ENCODE results near the gene PRUNE2.

The PRUNE2 gene

DNA sequence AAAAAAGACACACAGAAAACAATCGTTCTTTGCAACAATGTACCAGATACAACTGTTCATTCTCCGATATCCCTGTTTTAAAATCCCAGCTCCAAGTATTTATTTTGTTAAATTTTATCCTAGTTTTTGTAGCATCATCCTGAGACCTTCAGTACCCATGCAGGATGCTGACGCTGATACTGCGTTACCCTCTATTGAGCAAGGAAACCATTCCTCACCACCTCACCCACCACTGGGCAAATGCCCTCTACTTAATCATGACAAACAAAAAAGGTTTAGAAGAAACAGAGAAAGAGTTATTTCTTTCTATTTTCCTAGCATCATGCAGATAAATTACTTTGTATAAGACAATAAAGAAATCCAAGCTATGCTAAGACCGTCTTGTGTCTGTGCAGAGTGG lies 277.8 kb downstream of the PRUNE2 start:
- DNase-seq (ENCODE audit: low spot score), result no peak

DNA sequence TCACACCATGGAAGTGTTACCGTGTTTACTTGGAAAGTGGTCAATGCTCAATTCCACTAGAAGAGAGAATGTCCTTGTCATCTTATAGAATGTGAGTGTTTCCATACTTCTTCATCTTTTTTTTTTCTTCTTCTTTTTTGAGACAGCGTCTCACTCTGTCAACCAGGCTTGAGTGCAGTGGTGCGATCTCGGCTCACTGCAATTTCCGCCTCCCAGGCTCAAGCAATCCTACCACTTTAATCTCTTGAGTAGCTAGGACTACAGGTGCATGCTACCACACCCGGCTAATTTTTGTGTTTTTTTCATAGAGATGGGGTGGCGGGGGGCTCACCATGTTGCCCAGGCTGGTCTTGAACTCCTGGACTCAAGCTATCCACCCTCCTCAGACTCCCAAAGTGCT lies 278.9 kb downstream of the PRUNE2 start:
- no peak for DNase-seq (ENCODE audit: low spot score)

- DNase-seq (ENCODE audit: low spot score), result no peak
Observed at GRCh38 chr9:76626141-76626540, 279.8 kb downstream of the PRUNE2 start.

DNA sequence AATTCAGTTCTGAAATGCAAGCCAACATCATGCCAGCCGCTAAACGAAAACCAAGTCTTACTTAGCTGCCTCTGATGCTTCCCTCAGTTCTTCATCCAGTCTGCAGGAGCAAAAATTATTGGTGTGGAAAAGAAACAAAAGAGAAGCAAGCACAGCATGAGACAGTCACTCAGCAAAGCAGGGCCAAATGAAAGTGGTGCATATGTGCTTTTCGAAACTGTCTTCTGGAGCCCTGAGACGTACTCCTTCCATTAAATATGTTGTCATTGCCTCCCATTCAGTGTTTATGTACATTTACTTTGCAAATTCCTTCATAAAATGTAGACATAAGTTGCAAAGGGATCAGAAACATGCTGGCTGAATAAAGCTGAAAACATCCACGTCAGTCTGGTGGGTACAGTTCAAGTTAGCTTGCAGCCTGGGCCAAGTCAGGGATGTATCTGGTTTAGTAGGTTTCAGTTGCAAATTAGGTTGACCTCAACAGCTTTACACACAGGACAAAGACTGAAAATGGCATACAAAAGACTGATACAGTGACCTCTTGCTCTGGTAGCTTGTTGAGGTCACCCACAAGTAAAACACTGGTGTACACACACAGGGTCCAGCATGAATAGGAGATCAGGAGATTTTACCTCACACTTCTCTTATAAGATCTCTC lies 281.4 kb downstream of the PRUNE2 start:
- no peak for DNase-seq (ENCODE audit: low spot score)

DNA sequence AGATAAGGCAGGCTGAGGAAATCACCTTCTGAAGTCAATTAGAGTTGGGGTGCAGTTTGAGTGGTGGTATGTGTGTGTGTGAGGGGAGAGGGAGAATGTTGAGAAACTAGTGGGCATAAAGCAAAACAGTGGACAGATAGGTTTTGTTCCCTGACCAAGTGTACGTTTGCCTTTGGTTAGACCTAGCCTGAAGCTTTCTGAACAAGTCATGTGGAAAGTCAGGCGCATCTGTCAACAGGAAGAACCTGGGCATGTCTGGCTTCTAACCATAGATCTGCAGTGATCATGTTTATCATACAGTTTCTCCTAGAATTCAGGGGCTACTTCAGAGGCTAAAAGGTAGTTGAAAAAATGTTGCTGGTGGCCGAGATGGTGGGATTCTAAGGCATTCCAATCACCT lies 284.9 kb downstream of the PRUNE2 start:
- no peak for DNase-seq (ENCODE audit: low spot score)

- no peak for DNase-seq (ENCODE audit: low spot score)
Observed at GRCh38 chr9:76620581-76620980, 285.3 kb downstream of the PRUNE2 start.

DNA sequence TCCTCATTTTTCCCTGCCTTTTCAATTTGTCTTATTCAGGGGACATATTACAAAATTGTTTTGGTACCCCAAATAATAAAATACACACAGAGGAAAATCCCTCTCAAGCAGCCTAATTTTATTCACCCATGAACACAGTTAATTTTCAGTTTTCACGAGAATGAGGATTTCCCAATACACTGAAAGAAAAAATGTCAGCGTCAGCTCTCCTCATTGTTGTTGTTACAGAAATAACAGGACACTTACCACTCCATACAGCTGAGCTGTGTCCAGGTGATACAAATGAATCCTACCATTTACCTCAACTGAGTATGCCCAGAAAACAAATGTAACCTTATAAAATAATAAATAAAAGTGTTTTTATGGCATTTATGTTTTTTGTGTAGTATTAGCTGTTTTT lies 286.3 kb downstream of the PRUNE2 start:
- no peak for DNase-seq (ENCODE audit: low spot score)

DNA sequence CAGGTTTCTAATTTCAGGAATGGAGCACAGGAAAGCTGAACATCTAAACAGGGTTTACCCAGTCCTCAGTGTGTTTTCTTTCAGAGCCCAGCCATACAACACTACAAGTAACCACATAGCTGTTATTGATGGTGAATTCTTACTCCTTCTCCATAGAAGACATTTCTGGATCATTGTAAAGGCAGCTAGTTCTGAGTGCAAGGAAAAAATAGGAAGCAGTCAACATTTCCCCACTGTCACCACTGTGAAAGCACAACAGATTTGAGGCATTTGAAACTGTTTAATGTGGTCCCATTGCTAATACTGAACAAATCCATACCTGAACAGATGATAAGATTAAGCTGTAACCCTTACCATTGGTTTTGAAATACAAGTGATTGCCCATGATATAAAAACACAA lies 286.7 kb downstream of the PRUNE2 start:
- no peak for DNase-seq (ENCODE audit: low spot score)

- no peak for DNase-seq (ENCODE audit: low spot score)
Observed at GRCh38 chr9:76618762-76619161, 287.2 kb downstream of the PRUNE2 start.

- no peak for DNase-seq (ENCODE audit: low spot score)
Observed at GRCh38 chr9:76617497-76618175, 288.3 kb downstream of the PRUNE2 start.

- no peak for DNase-seq (ENCODE audit: low spot score)
Observed at GRCh38 chr9:76616780-76617179, 289.1 kb downstream of the PRUNE2 start.

DNA sequence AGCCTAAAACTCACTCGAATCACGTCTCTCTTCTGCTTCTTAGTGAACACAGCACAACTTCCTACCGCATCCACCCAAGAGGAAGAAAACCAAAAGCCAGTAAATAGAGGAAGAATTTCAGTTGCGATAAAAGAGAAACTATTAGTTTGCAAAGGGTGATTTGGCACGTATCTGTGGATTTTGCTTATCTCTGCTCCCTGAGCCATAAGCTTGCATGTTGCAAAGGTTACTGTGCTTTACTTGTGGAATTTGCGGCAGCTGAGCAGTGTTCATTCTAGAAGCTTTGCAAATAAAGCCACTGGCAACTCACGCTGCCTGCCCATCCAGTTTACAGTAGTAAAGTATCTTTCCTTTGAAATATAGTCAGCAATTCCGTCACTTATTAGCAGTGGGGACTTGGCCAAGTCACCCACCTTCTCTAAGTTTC lies 290.7 kb downstream of the PRUNE2 start:
- DNase-seq (ENCODE audit: low spot score), result no peak

- no peak for DNase-seq (ENCODE audit: low spot score)
Observed at GRCh38 chr9:76613974-76614373, 291.9 kb downstream of the PRUNE2 start.

- no peak for DNase-seq (ENCODE audit: low spot score)
Observed at GRCh38 chr9:76613150-76613781, 292.6 kb downstream of the PRUNE2 start.

GRCh38 chr9:76610011-76610352 lies 295.9 kb downstream of the PRUNE2 start:
- no peak for DNase-seq (ENCODE audit: low spot score)

DNA sequence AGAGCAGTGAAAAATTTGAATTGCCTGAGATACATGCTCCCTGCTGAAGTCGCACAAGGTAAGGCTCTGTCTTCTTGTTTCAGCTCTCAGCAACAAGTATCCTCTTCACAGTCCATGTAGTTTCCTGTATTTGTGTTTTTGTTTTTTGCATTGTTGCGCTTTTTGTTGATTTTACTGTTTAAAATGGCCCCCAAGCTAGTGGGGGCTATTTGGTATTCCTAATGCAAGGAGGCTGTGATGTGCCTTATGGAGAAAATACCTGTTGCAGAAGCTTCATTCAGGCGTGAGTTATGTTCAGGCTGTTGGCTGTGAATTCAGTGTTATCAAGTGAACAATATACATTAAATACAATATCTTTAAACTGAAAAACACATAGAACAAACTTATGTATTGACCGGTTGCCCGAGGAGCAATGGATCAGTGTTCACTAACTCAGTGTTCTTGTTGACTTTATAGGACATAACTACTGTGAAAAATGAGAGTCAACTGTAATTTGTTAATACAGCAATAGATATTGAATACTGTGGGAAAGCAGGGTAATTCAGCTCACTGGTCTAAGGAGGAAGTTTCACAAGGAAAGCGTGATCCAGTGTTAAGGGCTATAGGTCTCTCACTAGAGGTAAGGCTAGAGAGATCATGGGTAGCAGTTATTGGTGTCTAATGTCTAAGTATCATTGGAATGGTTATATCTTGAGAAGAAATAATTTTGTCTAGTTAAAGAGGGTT lies 296.5 kb downstream of the PRUNE2 start:
- DNase-seq (ENCODE audit: low spot score), result no peak

GRCh38 chr9:76608575-76609273 lies 297.2 kb downstream of the PRUNE2 start:
- DNase-seq (ENCODE audit: low spot score), result no peak

DNA sequence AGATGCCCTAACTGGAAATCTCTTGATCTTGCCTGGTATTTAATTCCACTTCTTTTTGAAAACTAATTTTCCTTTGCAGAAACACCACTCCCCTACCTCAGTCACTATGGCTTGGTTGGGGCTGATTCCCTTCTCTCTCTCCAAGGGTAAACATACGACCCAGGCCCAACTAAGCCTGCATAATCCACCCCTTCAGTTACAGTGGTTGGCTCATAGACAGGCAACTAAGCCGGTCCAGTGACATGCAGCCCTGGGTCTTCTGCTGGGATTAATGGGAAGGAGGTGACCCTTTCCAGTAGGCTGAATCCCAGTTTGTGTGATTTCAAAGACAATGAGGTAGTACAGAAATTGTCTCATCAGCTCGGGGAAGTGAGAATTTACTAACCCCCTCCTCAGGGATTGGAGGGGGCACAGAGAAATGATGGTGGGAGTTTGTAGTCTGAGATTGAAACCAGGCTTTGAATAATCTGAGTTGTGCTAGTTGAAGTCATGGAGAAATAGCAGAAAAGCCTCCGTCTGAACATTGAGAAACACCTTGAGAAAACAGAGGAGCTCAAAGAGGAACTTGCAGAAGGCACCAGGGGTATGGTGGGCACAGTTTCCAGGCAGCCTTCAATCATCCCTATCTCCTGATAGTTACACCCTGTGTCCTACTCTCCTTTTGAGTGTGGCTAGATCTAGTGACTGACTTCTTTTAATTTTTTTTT lies 298.0 kb downstream of the PRUNE2 start:
- no peak for DNase-seq (ENCODE audit: low spot score)

GRCh38 chr9:76605321-76605900 lies 300.5 kb downstream of the PRUNE2 start:
- DNase-seq (ENCODE audit: low spot score), result no peak

GRCh38 chr9:76603931-76604570 lies 301.9 kb downstream of the PRUNE2 start:
- no peak for DNase-seq (ENCODE audit: low spot score)

GRCh38 chr9:76603448-76603895 lies 302.4 kb downstream of the PRUNE2 start:
- DNase-seq (ENCODE audit: low spot score), result no peak
